Natural killer cell treated with Interleukin-12 subunit alpha and Interleukin-12 subunit beta and Interleukin-15 and Interleukin-18, amount 100 ng/mL, for 72 hours (primary cell): ENCODE results near the gene COIL. TPM values are rescaled to one million over a fixed set of nuclear protein-coding genes. Genes with fewer than 3 reads are reported as not detected.

Experiments
- ATAC-seq, 2 donors: fragments of 150-1000 bp; cut with Tn5 transposase in 1 of 2; sonication (Bioruptor Pico), chemical (Tn5 transposase) in 1 of 2; 2 replicates each; pipeline ENCODE4 v1.10.0; 2021
- DNase-seq: peaks from one replicate; pipeline ENCODE4 v3.0.0; 2022; ENCODE audit warnings: low spot score
- H3K27ac Mint-ChIP-seq, 2 donors: 1 replicate in 1 of 2; 2 replicates in 1 of 2; pipeline ENCODE4 v1.8.0; 2022; ENCODE audit warnings: mixed read lengths in 2 of 2, mild to moderate bottlenecking in 1 of 2, moderate library complexity in 1 of 2
- H3K27me3 Mint-ChIP-seq, 2 donors: 1 replicate in 1 of 2; 2 replicates in 1 of 2; pipeline ENCODE4 v1.8.0; 2022; ENCODE audit warnings: mixed read lengths in 2 of 2
- H3K36me3 Mint-ChIP-seq: one replicate; pipeline ENCODE4 v1.8.0; 2022; ENCODE audit warnings: mixed read lengths
- H3K4me1 Mint-ChIP-seq, 2 donors: 1 replicate in 1 of 2; 2 replicates in 1 of 2; pipeline ENCODE4 v1.8.0; 2022; ENCODE audit warnings: low read depth in 2 of 2, mixed read lengths in 2 of 2, mild to moderate bottlenecking in 1 of 2
- H3K4me3 Mint-ChIP-seq: one replicate; pipeline ENCODE4 v1.8.0; 2022; ENCODE audit warnings: mixed read lengths
- H3K9me3 Mint-ChIP-seq: 2 replicates; pipeline ENCODE4 v1.8.0; 2022; ENCODE audit warnings: mixed read lengths
- total RNA-seq, 2 donors: library from RNA; stranded (reverse); gene quantifications; one replicate each; pipeline ENCODE4 v1.2.3, GENCODE V29; 2022

The COIL gene, protein sequence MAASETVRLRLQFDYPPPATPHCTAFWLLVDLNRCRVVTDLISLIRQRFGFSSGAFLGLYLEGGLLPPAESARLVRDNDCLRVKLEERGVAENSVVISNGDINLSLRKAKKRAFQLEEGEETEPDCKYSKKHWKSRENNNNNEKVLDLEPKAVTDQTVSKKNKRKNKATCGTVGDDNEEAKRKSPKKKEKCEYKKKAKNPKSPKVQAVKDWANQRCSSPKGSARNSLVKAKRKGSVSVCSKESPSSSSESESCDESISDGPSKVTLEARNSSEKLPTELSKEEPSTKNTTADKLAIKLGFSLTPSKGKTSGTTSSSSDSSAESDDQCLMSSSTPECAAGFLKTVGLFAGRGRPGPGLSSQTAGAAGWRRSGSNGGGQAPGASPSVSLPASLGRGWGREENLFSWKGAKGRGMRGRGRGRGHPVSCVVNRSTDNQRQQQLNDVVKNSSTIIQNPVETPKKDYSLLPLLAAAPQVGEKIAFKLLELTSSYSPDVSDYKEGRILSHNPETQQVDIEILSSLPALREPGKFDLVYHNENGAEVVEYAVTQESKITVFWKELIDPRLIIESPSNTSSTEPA
- total RNA-seq = 10 to 100 TPM; 18.5 to 18.9 TPM

DNA sequence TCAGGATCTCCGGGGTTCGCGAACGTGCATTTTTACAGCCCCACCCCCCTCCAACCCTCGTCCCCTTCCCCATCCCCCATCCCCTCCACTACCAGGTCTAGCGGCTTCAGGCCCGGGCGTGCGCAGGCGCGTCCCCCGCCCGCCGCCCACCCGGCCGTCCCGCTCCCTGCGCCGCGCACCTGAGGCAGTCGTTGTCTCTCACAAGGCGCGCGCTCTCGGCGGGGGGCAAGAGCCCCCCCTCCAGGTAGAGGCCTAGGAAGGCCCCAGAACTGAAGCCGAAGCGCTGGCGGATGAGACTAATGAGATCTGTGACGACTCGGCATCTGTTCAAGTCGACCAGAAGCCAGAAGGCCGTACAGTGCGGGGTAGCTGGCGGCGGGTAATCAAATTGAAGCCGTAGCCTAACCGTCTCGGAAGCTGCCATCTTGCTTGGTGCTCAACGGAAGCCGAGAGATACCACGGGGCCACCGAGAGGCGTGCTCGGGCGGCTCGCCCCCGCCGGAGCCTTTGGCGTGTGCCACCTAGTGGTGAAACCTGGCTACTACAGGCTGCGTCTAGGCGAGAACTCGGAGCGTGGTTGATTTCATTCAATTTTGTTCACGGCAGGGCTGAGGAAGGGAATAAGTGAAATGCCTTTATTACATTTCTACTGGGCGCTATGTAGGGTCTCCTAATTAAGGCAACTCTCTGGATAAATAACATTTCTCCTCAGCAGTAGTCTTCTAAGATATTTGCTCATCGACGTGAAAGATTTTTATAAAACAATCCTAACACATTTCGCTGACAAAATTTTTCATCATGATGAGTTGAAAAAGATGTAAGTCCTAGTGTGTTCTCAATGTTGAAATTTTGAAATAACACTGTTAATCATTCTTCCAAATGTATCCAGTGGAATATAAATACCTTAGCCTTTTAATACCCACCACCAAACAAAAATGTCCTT, at the start of gene COIL:
COIL (minus strand) TSS at position 455 of the 943 bp plus-strand sequence; CDS start at position 424, 31 bp downstream.
- Mint-ChIP-seq H3K27ac (peak within 1 kb of the TSS; percentile 50 to 66), H3K36me3 (no peaks in the 10 kb centered on the region), H3K4me3 (peak within 1 kb of the TSS; percentile 73), H3K9me3 (no peaks in the 10 kb centered on the region), H3K27me3 (no peaks in the 10 kb centered on the region), H3K4me1 (peaks cover 9 to 18% of the 10 kb centered on the region in 2 donors)
- DNase-seq (peak; percentile 94), ATAC-seq (peak; percentile 98 to 99)

DNA sequence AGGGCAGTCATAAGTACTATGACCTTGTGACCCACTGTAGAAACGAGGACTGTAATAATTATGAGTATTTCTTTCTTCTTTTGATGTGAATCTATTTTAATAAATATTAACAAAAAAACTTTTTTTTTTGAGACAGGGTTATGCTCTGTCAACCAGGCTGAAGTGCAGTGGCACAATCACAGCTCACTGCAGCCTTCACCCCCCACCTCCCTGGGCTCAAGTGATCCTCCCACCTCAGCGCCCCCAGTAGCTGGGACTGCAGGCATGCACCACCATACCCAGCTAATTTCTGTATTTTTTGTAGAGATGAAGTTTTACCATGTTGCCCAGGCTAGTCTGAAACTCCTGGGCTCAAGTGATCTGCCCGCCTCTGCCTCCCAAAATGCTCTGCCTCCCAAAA, 49.6 kb upstream of the COIL start:
- H3K27me3 Mint-ChIP-seq = peaks cover 0 to 23% of the 10 kb centered on the region in 2 donors
- no peak for ATAC-seq
- no peaks in the 10 kb centered on the region for H3K9me3 Mint-ChIP-seq
- H3K36me3 Mint-ChIP-seq = no peaks in the 10 kb centered on the region
- no peak for DNase-seq
- peaks cover 5 to 9% of the 10 kb centered on the region in 2 donors for H3K4me1 Mint-ChIP-seq
- H3K4me3 Mint-ChIP-seq = no peak overlapping the region
- no peak overlapping the region for H3K27ac Mint-ChIP-seq

DNA sequence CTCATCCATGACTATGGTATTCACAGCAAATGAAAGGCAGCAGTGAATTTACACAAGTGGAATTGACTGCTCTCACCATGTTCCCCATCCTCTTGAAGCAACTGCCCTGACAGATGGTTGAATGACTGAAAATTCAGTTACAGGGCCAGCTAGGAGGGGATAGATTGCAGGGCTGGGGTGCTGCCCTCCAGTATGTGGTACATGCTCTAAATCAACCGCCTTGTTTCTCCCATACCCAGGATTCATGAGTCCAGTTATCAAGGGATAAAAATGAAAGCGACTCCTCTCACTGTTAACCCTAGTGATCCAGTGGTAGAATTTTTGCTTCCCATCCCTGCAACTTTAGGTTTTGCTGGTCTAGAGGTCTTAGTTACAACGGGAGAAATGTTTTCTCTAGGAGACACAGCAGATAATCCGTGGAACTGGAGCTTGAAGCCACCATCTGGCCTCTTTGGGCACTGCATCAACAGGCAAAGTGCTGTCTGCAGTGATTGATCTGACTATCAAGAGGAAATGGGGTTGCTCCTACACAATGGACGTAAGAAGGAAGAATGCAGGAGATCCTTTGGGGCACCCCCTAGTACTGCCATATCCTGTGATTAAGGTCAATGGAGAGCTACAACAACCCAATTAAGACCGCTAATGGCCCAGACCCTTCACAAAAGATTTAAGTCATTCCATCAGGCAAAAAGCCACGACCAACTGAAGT, 49.0 kb upstream of the COIL start:
- Mint-ChIP-seq H3K4me1 (peaks cover 11 to 15% of the 10 kb centered on the region in 2 donors), H3K9me3 (no peaks in the 10 kb centered on the region), H3K27me3 (peaks cover 0 to 21% of the 10 kb centered on the region in 2 donors), H3K4me3 (no peak overlapping the region), H3K36me3 (no peaks in the 10 kb centered on the region), H3K27ac (no peak overlapping the region)
- ATAC-seq (peak; percentile 57 to 70), DNase-seq (peak; percentile 64)

DNA sequence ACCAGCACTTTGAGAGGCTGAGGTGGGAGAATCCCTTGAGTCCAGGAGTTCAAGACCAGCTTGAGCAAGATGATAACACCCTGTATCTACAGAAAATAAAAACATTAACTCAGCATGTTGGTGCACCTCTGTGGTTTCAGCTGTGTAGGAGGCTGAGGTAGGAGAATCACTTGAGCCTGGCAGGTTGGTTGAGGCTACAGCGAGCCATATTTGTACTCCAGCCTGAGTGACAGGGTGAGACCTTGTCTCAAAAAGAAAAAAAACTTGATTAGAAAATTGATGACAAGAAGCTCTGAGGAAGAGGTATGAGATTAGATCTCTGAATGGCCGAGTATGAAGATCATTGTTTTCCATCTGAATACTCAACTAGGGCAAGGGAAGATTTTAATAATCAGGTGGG, 48.1 kb upstream of the COIL start:
- Mint-ChIP-seq H3K27me3 (peaks cover 0 to 21% of the 10 kb centered on the region in 2 donors), H3K9me3 (no peaks in the 10 kb centered on the region), H3K36me3 (no peaks in the 10 kb centered on the region), H3K4me1 (peaks cover 14 to 17% of the 10 kb centered on the region in 2 donors), H3K27ac (no peak overlapping the region), H3K4me3 (no peak overlapping the region)
- ATAC-seq (no peak), DNase-seq (no peak)

DNA sequence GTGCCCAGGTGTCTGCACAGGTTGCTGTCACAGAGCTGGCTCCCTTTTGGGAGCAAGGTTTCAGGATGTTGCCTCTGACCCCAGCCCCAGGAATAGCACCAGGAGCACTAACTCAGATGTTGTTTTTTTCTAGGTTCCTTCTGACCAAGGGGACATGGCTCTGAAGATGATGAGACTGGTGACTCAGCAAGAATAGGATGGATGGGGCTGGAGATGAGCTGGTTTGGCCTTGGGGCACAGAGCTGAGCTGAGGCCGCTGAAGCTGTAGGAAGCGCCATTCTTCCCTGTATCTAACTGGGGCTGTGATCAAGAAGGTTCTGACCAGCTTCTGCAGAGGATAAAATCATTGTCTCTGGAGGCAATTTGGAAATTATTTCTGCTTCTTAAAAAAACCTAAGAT, 45.2 kb upstream of the COIL start:
- ATAC-seq (no peak), DNase-seq (no peak)
- H3K27me3 Mint-ChIP-seq = peaks cover 0 to 15% of the 10 kb centered on the region in 2 donors
- peaks cover 18 to 22% of the 10 kb centered on the region in 2 donors for H3K4me1 Mint-ChIP-seq
- no peak overlapping the region for H3K4me3 Mint-ChIP-seq
- no peaks in the 10 kb centered on the region for H3K36me3 Mint-ChIP-seq
- no peak overlapping the region for H3K27ac Mint-ChIP-seq
- no peaks in the 10 kb centered on the region for H3K9me3 Mint-ChIP-seq

DNA sequence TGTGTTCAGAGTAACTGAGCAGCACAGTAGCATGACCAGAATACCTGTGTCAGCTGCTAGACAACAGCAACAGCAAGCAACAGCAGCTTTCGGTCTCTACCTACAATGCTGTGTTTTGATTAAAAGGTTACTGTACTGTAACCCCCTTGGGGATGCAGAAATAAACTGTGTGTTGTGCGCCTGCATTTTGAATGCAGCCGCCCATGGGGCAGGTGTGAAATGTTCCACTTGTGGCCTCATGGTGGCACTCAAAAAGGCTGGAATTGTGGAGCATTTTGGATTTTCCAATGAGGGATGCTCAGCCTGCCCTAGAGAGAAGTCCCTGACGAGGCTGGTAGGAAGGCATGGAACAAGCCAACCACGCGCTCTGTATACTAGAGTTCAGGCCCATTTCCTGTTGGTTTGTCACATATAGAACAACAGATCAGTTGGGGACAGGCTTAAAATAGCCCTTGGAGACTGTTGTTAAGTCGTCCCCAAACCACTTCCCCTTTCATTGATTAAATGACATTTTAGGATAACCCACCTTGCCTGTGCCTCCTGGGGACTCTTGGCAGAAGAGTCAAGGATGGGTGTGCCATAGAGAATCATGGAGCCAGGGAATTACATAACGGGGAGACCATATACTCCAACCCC, 44.2 kb upstream of the COIL start:
- no peak overlapping the region for H3K27ac Mint-ChIP-seq
- no peak overlapping the region for H3K4me3 Mint-ChIP-seq
- ATAC-seq = peak; percentile 73 to 78

DNA sequence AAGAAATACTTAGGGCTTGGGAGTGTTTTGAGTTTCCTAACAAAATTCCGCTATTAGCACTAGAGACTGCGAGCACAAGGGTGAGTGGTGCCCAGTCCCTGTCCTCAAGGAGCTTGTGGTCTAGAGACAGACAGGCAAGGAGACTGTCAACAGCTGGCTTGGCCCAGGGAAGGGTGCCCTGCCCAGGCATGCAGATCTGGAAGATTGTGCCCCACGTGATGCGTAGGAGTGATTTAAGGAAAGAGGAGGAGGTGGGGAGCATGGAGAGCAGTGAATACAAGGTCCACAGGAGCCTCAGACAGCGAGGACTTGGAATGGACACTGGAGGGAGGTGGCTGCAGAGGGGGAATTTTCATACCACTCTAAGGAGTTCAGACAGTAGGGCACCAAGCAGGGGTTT, 42.1 kb upstream of the COIL start:
- Mint-ChIP-seq H3K9me3 (no peaks in the 10 kb centered on the region), H3K27me3 (no peaks in the 10 kb centered on the region), H3K4me1 (peaks cover 17 to 18% of the 10 kb centered on the region in 2 donors), H3K36me3 (no peaks in the 10 kb centered on the region), H3K27ac (no peak overlapping the region), H3K4me3 (no peak overlapping the region)
- DNase-seq (no peak), ATAC-seq (no peak)

More for the DNA sequence above, 44.2 kb upstream of the COIL start:
- Mint-ChIP-seq H3K9me3 (no peaks in the 10 kb centered on the region), H3K27me3 (peaks cover 0 to 10% of the 10 kb centered on the region in 2 donors), H3K36me3 (no peaks in the 10 kb centered on the region), H3K4me1 (peaks cover 18 to 20% of the 10 kb centered on the region in 2 donors)
- no peak for DNase-seq

DNA sequence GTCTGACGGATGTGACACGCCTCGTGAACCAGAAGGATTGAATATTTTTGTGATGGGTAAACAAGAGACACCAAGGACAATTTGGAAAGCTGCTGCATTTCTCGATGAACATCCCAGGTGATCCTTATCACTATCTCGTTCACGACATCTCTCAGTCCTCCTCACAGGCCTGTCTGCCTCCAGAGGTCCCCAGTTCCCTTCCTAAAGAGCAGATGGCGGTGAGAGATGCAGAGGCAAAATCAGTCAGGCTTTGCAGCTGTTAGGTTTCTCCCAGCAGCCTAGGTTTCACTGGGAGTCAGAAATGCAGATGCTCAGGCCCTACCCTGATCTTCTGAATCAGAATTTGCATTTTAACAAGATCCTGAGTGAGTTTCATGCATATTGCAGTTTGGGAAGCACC, 40.7 kb upstream of the COIL start:
- peaks cover 17 to 18% of the 10 kb centered on the region in 2 donors for H3K4me1 Mint-ChIP-seq
- no peak for ATAC-seq
- DNase-seq = no peak
- no peaks in the 10 kb centered on the region for H3K9me3 Mint-ChIP-seq
- no peaks in the 10 kb centered on the region for H3K27me3 Mint-ChIP-seq
- no peak overlapping the region for H3K27ac Mint-ChIP-seq
- no peaks in the 10 kb centered on the region for H3K36me3 Mint-ChIP-seq
- H3K4me3 Mint-ChIP-seq = no peak overlapping the region

DNA sequence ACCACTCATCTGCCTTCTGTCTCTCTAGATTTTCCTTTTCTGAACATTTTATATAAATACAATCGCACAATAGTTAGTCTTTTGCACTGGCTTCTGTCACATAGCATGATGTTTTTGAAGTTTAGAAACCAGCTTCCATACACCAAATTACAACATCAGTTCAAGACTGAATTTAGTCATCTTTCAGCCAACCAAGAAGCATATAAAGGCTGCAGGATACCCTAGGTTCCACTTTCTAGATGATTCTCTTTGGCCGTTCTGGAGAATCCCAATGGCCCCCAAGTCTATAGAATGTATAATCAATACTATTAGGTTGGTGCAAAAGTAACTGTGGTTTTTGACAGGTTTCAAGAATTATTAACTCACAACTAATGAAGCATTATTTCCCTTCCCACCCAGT, 36.5 kb upstream of the COIL start:
- no peak for DNase-seq
- H3K27me3 Mint-ChIP-seq = no peaks in the 10 kb centered on the region
- H3K4me3 Mint-ChIP-seq = no peak overlapping the region
- H3K36me3 Mint-ChIP-seq = no peaks in the 10 kb centered on the region
- ATAC-seq = no peak
- H3K27ac Mint-ChIP-seq = no peak overlapping the region
- no peaks in the 10 kb centered on the region for H3K4me1 Mint-ChIP-seq
- H3K9me3 Mint-ChIP-seq = no peaks in the 10 kb centered on the region

DNA sequence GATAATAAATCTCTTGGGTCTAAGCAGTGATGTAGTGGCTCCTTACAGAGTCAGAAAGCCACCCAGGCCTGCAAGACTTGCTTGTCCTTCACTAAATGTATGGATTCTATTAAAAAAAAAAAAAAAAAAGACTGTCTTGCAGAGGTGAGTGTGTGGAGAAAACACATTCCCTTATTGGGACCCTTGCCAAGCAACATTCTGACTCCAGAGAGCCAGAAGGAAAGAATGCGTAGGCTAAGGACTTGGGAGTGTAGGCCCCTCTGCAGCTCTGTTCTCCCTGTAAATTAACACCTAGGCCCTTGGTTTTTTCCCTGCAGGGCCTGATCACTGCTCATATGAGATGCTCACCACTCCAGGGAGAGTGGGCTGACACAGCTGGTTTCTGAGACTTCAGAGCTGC, 34.9 kb upstream of the COIL start:
- no peaks in the 10 kb centered on the region for H3K9me3 Mint-ChIP-seq
- DNase-seq (no peak), ATAC-seq (no peak)
- H3K27me3 Mint-ChIP-seq = no peaks in the 10 kb centered on the region
- H3K36me3 Mint-ChIP-seq = no peaks in the 10 kb centered on the region
- no peaks in the 10 kb centered on the region for H3K4me1 Mint-ChIP-seq
- H3K27ac Mint-ChIP-seq = no peak overlapping the region
- H3K4me3 Mint-ChIP-seq = no peak overlapping the region

DNA sequence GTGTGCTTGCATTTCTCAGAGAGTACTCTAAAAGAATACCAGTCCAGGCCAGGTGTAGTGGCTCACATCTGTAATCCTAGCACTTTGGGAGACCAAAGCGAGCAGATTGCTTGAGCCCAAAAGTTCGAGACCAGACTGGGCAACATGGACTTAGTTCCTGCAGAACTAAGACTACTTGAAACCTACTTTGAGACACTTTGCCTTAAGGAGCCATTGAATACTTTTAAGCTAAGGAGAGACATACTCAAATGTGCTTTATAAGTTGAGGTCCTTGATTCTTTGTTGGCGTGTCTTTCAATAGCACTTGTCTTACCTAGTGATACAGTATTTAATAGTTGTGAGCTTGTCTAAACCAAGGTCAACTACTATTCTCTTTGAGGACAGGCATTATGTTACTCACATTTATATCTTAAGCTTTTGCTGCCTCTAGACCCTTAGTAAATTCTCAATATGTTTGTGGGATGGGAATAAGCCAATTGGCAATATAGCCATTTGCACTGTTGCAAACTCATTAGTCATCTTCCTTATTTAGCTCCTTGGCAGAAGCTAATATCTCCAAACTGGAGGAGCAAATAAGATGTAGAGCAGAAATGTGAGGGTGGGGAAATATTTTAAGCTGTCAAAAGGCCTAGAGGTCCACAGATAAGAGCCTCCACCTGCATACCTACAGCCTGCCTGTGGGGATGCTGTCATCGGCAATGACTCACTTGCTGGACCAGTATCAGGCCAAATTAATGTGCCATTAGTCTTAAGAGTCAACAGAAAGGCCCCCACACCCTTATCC, 33.4 kb upstream of the COIL start:
- ATAC-seq (no peak), DNase-seq (no peak)
- Mint-ChIP-seq H3K27me3 (no peaks in the 10 kb centered on the region), H3K9me3 (no peaks in the 10 kb centered on the region), H3K4me3 (no peak overlapping the region), H3K36me3 (no peaks in the 10 kb centered on the region), H3K4me1 (no peaks in the 10 kb centered on the region), H3K27ac (no peak overlapping the region)

DNA sequence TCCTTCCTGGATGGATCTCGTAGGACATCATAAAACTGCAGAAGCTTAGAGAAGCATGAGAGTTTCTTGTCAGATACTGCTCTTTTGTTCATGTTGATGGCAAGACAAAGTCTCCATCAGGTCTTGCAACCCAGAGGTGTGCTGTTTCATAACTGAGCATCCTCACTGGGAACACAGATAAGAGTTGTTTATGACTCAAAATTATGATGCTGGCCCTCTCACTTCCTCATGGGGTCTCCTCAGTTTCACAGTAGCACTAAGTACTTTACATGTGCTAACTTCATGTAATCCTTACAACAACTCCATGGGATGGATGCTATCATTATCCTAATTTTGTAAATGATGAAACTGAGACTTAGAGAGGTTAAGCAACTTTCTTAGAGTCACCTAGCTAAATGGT, 31.5 kb upstream of the COIL start:
- Mint-ChIP-seq H3K36me3 (peaks cover 5% of the 10 kb centered on the region), H3K9me3 (no peaks in the 10 kb centered on the region), H3K4me1 (no peaks in the 10 kb centered on the region), H3K27ac (no peak overlapping the region), H3K27me3 (no peaks in the 10 kb centered on the region), H3K4me3 (no peak overlapping the region)
- ATAC-seq = no peak
- DNase-seq = no peak
